A172 (cell line): ENCODE measurements around the gene CCDC187. TPM values are rescaled to one million over a fixed set of nuclear protein-coding genes. Genes with fewer than 3 reads are reported as not detected.
"Not testable (repeated sequence)": the region's sequence is repeated elsewhere in the genome, so short reads cannot be mapped to it uniquely, and the experiment has no call there.

Experiments
- DNase-seq: peaks from one replicate; pipeline ENCODE4 v3.0.0-alpha.2; 2015; ENCODE audit warnings: low spot score
- total RNA-seq: library from RNA; depleted of rRNA; stranded (reverse); fragments of >200 nt; shearing (Covaris generic); gene quantifications from 2 replicates; pipeline ENCODE4 v1.2.3, GENCODE V29; 2014; rRNA removed

The CCDC187 gene
- 0.05 and 0.07 TPM in 2 replicates for total RNA-seq

DNA sequence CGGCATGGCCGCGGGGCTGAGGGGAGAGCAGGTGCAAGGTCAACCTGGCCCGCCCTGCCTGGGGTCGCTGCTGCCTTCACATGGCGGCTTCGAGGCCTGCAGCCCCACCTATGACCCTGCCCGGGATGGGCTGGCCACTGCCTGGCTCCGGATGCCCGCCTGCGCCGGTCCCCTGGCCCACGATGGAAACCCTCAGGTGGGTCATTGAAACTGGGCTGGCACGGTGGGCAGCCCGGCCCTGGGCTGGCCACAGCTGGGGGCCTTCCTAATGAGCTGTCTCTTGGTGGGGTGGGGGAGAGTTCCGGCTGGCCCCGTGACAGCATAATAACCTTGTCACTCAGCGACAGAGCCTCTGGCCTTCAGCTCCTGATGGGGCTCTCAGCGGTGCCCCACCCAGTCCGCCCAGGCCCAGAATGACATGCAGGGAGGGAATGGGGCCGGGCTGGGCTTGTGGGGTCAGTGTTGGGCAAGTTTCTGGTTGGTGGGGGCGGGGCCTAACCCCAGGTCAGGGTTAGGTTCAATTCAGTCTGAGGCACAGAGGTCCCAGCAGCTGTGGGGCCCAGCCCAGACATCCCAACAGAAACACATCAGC is at the start of gene CCDC187:
Gene CCDC187 (minus strand): TSS at position 270 of the 592 bp plus-strand sequence. CDS start 264 bp downstream, at position 6.
- no peak for DNase-seq

DNA sequence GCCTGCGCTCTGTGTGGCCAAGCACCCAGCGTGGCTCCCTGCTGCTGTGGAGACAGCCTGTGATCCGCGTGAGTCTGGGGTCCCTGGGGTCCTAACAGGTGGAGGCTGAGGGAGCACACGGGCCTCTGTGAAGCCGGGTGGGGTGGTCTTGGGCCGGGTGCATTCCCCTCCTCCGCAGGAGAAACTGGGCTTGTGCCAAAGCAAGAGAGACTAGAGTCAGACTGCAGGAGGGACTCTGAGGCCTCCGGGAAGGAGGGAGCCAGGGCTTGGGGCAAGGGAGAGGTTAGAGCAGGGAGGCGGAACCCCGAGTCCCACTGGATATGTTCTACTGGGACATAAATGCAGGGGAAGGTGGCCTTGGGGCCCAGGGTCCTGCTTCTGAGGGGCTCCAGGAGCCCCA is 49.2 kb upstream of the CCDC187 start:
- DNase-seq: no peak

DNA sequence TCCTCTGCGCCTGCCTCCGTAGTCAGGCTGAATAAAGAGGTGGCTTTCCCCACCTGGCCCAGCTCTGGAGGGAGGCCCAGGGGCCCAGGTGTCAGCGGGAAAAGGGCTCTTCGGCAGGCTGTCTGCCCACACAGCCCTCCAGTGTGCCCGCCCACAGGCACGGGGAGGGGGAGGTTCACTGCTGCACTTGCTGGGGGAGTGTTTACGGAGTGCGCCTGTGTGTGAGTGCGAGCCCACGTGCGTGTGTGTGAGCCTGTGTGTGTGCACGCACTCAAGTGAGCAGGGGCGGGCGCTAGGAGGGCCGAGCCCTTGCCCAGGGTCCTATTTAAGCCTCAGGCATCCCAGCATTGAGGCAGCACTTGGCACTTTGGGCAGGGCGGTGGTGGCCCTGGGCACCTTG is 48.8 kb upstream of the CCDC187 start:
- DNase-seq: no peak

DNA sequence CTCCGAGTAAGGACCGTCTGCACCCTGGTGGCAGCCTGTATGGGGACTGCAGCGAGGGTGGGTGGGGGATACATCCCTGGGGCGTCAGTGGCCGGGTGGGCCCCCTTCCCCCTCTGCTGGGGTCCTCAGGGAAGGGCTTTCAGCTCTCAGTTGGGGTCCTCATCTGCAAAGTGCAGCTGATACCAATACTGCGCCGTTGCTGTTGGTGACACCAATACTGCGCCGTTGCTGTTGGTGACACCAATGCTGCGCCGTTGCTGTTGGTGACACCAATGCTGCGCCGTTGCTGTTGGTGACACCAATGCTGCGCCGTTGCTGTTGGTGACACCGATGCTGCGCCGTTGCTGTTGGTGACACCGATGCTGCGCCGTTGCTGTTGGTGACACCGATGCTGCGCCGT is 48.0 kb upstream of the CCDC187 start:
- DNase-seq: not testable (repeated sequence)

DNA sequence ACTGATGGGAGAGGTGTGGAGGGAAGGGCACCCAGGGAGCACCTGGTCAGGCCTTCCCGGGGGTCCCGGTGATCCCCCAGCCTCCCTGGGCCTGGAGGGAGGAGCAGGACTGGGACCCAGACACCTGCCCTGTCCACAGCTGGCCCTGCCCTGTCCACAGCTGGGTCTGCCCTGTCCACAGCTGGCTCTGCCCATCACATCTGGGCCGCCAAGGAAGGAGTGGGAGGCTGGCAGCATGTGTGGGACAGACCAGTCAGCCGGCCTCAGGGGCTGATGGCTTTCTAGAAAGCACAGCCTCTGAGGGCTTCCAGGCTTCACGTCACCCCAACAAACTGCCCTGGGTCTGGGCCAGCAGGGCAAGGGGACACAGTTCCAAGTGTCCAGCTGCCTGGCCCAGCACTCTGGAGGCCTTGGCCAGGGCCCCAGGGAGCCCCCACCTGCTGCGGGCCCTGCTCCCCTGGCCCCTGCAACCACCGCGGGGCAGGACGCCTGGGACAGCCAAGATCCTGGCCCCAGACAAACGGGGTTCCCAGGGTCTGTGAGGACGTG is 47.4 kb upstream of the CCDC187 start:
- DNase-seq: no peak

DNA sequence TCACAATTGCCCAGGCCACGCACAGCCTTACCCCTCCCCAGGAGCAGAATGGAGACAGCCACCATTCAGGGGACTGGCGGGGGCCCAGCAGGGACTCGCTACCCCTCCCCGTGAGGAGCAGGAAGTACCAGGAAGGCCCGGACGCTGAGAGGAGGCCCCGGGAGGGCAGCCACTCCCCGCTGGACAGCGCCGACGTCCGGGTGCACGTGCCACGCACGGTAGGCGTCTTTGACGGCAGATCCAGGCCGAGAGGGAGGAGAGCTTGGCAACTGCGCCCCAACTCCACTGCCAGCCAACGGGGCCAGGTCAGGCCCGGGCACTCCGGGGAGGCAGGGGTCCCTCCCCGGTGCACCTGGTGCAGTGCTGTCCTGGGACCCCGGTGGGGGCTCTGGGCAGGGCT is 45.7 kb upstream of the CCDC187 start:
- DNase-seq: no peak

DNA sequence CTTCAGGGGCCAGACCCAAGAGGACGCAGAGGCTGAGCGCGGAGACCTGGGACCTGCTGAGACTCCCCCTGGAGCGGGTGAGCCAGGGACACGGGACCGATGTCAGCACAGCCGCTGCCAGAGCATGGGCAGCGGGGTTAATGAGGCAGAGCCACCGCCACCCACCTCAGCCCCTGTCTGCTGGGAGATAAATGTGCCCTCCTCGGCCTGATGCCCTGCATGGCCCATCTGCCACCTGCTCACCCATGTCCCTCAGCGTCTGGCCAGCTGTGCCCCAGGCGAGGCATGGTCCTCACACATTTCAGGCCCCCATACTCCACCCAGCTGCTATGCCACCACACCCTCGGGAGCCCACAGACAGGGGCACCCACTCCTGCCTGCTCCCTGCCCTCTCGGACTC is 44.8 kb upstream of the CCDC187 start:
- DNase-seq: no peak

DNA sequence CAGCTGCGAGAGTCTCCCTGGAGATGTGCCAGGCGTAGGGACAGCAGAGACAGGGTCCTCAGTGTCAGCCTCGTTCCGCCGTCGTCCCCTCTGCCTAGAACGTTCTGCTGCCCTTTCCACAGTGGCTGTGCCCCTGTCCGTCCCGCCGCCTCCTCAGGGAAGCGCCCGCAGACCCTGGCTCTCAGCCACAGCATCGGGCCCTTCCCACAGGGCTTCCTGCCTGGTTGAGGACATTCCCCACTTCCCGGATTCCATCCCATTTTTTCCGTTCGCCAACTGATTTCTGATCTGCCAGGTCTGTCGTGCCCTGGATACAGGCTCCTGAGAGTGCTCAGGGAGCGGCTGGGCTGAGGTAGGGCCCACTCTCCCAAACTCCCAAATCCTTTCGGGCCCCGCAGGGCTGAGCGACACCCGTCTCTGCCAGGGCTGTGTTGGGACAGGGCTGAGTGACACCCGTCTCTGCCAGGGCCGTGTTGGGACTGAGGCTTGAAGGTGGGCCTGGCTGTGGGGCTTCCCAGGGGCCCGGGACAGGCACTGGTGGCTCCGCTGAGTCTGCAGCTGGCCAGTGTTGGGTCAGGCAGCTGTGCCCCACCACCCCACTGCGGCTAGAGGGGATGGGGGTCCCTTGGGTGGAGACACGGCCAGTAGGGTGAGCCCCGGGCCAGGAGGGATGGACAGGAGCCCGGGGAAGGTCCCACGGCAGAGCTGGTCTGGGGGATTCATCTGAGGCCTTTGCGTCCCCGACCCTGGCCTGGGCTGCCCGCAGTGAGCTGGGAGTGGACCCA is 43.8 kb upstream of the CCDC187 start:
- DNase-seq: no peak

DNA sequence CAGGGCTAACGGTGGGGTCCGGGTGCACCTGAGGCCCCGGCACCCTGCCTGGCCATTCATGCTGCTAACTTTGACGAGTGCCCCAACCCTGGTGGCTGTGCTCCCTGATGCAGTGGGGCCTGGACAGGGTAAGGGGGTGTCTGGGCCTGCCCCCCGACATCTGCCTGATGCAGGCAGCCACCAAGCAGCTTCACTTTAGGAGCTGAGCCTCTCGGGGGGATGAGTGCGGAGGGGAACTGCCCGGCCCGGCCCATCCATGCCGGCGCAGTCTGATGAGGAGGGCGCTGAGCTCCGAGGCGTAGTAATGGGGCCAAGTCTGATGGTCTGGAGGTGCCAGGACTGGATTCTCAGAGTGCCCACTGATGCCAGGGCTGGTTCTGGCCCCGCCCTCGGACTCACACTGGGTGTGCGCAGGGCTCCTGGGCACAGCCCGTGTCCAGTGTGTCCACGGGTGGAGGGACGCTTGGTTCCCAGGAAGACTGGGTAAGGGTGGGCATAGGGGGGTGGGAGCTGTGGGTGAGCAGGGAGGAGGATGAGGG is 43.1 kb upstream of the CCDC187 start:
- DNase-seq: no peak

DNA sequence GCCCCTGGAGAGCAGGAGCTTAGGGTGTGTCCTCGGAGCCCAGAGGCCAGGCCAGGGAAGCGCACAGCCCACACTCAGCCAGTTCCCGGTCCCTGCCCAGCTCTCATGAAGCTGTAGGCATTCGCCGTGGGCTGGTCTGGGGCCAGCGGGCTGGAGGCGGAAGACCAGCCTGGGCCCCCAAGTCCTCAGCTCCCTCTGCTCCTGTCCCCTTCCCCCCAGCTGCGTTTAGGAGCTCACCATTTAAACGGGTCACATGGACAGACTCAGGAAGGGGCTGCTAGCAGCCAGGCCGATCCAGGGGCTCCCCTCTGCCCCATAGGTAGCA is 42.2 kb upstream of the CCDC187 start:
- no peak for DNase-seq

DNA sequence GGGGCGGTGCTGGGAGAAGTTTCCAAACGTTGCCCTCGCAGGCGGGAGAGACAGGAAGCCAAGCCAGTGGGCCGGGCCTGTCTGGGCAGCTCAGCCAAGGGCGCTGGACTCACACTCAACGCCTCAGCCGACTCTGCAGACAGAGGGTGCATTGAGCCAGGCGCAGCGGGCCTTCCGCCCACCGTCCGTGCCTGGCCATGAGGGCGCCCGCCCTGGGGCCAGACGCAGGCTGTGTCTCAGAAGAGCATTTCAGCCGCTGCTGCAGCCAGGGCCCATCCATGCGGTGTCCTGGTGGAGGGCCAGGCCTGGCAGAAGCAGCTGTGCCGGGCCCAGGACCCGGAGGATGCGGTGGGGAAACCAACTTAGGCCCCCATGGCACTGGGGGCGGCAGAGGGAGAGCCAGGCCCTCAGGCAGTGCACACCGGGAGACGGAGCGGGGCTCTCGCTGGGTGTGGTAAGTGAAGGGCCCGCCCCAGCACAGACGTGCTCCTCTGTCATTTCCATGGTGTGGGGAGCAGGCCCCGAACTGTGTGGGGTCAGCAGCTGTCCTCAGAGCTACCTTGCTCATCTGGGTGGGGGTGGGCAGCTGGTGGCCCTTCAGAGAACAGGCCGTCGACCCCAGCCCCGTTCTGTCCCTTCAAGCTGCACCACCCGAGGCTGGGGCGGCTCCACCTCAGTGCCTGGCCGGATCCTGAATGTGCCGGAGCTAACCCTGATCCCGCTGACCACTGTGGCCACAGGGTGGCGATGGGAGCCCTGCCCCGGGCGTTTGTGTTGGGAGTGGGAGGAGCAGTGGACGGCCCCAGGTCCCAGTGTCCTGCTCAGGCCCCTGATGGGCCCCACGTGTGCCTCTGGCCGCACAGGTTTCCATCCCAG is 41.6 kb upstream of the CCDC187 start:
- DNase-seq: peak; percentile 71

DNA sequence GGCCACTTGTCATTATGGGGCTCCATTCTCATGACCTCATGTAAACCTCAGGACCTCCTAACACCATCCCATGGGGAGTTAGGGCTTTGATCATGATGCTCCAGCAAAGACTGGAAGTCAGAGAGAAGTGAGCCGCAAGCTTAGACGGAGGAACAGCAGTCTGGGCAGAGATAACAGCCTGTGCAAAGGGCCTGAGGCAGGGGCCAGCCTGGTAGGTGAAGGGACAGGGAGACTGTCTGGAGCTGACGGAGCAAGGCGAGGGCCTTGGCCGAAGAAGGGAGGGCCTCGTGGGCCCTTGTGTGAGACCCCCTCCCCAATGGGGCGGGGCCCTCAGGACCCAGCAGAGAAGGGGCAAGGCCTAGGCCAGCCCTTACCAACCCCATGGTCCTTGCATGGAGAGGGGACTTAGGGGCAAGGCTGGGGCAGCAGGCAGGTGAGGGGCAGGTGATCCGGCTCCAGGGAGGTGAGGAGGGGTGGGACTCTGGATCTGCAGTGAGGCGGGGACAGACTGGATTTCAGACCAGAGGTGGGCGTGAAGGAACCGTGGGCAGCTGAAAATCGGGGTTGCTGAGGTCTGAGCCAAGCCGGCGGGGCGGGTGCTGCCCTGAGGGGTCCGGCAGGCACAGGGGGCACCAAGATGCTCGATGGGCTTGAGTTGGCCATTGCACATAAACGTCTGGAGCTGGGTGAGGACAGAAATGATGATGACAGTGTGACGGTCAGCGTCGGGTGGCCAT is 40.8 kb upstream of the CCDC187 start:
- no peak for DNase-seq

DNA sequence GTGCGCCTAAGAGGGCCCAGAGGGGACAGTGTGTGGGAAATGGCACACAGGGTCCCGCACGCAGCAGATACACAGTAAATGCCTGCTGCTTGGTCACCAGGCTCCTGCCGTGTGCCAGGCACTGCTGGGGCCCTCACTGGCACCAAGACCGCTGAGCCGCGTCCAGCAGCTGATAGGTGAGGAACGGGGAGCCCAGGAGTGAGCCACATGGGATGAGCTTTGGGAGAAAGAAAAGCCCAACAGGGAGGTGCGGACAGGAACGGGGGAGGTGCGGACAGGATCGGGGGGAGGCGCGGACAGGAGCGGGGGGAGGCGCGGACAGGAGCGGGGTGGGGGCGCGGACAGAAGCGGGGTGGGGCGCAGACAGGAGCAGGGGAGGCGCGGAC is 40.0 kb upstream of the CCDC187 start:
- no peak for DNase-seq

DNA sequence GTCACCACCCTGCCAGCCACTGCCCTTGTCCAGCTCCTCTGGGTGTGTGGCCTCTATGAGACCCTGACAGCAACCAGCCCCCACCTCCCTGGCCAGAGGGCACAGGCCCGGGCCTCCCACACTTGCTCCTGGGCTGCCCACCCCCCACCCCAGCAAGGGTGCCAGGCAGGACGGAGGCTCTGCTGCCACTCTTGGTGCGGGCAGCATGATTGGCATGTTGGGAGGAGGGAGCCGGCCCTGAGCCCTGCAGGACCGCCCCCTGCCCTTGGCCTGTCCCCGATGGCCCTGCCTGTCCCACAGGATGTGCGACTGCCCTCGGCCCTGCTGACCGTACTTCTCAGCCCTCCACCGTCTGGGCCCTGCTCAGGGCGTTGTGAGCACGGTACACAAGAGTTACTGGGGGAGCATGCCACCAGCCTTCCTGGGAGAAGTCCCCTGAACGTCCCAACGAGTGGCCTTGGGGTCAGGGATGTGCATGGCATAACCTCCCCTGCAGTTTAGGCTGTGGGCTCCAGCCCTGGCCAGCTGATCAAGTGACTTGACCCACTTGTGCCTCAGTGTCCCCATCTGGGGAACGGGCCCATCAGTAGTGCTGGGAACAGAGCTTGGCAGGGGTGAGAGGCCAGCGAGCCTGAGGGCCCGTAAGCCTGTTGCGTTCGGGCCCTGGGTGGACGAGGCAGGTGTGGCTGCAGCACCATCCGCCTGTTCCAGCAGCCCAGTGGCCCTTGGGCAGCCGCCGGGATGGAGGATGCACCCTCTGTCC is 39.4 kb upstream of the CCDC187 start:
- DNase-seq: no peak

DNA sequence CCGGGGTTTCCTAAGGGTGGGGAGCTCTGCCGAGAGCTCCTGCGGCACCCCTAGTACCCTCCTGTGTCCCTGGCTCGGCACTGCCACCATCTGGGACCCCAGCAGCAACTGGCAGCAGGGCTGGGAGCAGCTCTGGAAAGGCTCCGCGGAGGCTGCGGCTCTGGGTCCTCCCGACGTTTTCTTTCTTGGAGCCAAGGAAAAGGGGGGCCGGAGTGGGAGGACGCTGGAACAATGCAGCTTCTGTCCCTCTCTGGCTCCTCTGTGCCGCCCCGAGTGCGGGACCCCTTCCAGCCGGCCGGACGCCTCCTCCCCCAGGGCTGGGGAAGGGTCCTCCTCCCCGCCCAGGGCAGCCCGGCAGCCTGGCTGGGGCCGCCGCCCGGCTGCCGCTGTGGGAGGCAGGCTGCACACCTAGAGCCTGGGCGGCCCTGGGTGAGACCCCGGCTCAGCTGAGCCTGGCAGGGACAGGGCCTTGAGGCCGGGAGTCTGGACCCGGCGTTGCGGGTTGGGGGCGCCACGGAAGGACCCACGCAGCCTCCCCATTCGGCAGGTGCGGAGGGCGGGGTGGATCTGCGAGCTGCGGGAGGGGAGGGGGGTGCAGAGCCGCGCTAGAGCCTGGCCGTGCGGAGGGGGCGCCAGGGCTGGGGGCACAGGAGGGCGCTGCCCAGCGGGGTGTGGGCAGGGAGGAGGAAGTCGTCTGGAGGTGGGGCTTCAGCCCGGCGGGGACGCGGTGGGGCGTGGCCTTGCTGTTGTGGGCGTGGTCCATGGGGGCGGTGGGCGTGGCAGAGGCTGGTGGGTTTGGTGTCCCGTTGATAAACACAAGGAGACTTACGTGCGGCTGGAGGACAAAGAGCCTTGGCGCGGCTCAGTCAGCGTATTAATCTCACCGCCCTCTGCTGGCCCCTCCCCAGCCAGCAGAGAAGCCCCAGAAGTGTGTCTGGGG is 38.6 kb upstream of the CCDC187 start:
- DNase-seq: no peak

DNA sequence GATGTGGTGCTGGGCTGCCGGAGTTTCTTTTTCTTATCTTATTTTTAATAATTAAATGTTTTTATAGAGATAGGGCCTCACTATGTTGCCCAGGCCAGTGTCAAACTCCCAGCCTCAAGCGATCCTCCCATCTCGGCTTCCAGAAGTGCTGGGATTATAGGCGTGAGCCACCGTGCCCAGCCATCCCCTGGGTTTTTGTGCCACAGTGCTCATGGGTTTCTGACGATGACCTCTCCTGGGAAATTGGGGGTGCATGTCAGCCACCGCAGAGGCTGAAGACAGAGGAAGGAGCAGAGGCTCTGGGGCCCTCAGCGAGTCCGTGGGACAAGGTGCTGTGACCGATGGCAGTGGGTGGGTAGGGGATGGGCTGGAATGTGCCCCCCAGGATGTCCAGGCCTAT is 37.9 kb upstream of the CCDC187 start:
- no peak for DNase-seq

DNA sequence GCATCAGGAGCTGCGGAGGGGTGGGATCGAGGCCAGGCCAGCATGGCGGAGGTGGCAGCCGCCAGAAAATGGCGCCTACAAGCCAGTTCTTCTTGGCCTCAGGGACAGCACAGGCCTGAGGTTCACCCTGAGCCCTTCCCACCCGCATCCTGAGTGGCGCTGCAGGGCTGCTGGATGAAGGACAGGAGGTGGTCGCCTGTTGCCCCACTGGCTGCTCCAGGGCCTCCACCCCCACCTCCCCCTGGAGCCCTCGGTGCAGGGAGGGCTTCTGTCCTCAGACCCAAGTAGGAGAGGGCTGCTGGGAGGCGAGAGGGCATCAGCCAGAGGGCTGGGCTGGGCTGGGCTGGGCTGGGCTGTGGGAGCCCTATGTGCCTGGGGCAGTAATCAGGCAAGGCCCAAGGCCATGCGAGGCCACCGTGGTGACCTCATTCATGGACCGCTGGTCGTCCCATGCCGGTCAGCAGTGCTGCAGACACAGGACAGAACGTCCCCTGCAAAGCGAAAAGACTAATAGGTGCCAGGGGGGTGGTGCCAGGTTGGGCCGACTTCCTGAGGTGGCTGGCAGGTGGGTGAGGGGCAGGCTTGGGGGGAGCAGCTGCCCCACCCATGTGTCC is 37.3 kb upstream of the CCDC187 start:
- no peak for DNase-seq

DNA sequence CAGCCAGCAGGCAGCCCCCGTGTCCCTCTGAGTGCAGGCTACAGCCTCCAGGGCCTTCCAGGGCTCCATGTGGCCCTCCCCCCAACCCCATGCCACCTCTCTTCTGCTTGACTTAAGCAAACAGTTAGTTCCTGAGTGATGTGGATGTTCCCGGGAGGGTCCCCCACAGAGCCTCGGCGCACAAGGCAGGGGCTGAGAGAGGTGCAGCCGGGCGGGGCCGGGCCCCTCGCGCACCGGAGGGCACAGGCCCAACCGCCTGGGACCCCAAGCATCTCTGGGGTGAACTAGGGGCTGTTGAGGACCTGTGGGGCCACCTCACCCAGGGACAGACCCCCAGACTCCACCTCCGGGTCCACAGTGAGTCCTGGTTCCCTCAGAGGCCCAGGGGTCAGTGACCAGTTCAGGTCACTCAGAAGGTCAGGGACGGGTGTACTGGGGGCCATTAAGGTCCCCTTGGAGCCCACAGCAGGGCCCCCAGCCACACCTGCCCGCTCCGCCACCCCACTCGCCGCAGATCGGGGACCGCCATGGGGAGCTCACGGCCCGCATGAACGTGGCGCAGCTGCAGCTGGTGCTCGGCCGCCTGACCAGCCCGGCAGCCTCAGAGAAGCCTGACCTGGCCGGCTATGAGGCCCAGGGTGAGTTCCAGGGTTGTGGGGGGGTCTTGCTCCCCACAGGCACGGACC is 36.6 kb upstream of the CCDC187 start:
- no peak for DNase-seq

DNA sequence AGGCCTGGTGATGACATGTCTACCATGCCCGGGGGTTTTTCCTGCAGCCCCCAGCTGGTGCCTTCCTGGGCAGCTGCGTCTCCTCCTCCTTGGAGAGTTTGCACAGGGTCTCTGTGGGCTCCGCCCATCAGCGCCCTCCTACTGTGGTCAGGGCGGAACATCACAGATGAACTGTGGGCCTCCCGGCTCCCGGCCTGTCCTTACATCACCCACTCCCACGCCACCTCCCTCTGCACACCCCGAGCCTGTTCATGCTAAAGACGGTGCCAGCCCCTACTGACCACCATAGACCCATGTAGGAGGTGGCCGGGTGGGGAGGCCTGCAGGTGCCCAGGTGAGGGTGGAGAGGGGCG is 36.0 kb upstream of the CCDC187 start:
- no peak for DNase-seq
